CD4-positive, alpha-beta T cell treated with Interleukin-4 for 4 hours (primary cell): Measurements from ENCODE around the gene SLC25A18.
"Not testable (repeated sequence)": the region's sequence is repeated elsewhere in the genome, so short reads cannot be mapped to it uniquely, and the experiment has no call there.

Experiments
- DNase-seq: peaks from one replicate; pipeline ENCODE4 v3.0.0-alpha.2; 2020

The SLC25A18 gene, protein sequence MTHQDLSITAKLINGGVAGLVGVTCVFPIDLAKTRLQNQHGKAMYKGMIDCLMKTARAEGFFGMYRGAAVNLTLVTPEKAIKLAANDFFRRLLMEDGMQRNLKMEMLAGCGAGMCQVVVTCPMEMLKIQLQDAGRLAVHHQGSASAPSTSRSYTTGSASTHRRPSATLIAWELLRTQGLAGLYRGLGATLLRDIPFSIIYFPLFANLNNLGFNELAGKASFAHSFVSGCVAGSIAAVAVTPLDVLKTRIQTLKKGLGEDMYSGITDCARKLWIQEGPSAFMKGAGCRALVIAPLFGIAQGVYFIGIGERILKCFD

DNA sequence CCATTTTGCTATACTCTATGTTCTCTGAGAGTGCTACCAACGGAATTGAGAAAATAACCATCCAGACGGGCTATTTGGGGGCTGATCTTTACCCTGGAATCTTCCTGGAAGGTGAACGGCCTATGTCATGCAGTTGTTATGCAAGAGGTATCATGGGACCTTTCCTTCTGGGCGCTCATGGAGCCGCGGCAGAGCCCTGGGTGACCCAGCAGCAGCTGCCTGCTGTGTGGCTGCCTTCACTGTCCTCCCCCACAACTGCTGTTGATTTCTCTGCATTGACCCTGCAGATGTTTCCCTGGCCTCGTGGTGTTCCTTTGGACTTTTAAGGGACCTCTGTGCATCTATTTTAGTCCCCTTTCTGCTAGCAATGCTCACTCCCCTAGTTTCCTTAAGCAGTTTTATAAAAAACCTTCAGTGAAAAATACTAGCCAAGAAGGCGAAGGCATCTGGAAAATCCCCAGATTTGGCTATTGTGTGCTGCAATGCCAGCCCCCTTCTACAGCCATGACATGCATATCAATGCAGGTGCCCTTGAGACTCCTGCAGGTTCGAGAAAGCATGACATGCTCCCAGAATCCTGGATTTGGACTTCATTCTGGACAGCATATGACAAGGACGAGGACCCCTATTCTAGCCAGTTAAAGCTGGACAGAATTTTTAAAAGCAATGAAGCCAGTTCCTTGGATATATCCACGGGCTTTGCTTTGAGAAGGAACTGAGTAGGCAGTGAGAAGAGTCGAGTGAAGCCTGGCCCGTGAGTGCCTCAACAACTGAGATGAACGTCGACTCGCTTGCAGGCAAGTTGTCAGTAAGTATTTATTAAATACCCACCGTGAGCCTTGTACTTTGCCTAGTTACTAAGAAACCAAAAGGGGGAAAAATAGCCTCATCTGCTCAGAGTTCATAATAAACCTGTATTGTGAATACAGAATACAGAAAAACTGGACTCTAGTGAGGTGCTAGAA is at the start of gene SLC25A18:
SLC25A18 (plus strand) TSS at position 593 of the 965 bp plus-strand sequence. CDS start 16,447 bp downstream, outside the sequence.
- no peak for DNase-seq

GRCh38 chr22:17513612-17514011 is 49.7 kb upstream of the SLC25A18 start:
- DNase-seq = no peak

- no peak for DNase-seq
These were observed 49.2 kb upstream of the SLC25A18 start for GRCh38 chr22:17514084-17514483.

DNA sequence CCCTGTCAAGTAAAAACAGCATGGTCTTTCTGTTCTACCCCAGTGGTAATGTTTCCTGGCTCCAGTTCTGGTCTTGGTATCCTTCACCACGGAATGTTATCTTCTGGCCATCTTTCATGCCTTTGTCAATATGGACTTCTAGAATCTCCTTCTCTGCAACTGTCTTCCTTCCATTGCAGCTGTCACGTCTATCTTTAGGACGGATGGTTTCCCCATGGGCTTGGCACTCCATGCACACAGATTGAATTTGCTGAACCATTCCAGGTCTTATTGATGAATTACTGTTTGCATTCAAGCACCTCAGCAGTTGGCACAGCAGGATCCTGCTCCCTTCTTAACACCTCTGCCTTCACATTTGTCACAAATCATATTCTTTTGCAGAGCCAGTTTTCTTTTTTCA is 44.9 kb upstream of the SLC25A18 start:
- no peak for DNase-seq

- DNase-seq = not testable (repeated sequence)
These were observed 41.3 kb upstream of the SLC25A18 start for GRCh38 chr22:17521971-17522370.

DNA sequence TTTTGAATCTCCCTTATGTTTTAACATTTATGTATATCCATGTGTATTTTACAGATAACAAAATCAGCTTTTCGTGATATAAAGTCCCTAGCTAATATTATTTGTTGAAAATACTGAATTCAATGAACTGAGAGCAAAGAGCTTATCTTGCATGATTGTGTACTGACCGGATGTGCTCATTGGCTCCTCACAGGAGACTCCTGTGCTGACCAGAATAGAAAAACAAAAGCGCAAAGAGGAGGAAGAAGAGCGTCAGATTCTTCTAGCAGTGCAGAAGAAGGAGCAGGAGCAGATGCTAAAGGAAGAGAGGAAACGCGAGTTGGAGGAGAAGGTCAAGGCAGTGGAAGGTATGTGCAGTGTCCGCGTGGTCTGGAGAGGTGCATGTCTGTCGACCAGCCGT is 39.4 kb upstream of the SLC25A18 start:
- no peak for DNase-seq

GRCh38 chr22:17536269-17536668 is 27.0 kb upstream of the SLC25A18 start:
- no peak for DNase-seq

GRCh38 chr22:17537155-17537554 is 26.1 kb upstream of the SLC25A18 start:
- no peak for DNase-seq

DNA sequence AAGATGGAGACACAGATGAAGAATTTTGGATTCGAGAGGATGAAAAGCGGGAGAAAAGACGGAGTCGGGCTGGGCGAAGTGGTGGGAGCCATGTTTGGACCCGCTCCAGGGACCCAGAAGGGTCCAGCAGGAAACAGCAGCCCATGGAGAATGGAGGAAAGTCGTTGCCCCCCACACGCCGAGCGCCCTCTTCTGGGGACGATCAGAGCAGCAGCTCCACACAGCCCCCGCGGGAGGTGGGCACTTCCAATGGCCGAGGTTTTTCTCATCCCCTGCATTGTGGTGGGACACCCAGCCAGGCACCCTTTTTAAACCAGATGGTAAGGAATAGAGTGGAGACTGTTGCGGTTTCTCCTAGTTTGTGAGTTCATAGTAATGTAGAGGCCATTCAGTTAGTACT is 22.8 kb upstream of the SLC25A18 start:
- no peak for DNase-seq

GRCh38 chr22:17541476-17541875 is 21.8 kb upstream of the SLC25A18 start:
- no peak for DNase-seq

- no peak for DNase-seq
These were observed 20.8 kb upstream of the SLC25A18 start for GRCh38 chr22:17542452-17542851.

DNA sequence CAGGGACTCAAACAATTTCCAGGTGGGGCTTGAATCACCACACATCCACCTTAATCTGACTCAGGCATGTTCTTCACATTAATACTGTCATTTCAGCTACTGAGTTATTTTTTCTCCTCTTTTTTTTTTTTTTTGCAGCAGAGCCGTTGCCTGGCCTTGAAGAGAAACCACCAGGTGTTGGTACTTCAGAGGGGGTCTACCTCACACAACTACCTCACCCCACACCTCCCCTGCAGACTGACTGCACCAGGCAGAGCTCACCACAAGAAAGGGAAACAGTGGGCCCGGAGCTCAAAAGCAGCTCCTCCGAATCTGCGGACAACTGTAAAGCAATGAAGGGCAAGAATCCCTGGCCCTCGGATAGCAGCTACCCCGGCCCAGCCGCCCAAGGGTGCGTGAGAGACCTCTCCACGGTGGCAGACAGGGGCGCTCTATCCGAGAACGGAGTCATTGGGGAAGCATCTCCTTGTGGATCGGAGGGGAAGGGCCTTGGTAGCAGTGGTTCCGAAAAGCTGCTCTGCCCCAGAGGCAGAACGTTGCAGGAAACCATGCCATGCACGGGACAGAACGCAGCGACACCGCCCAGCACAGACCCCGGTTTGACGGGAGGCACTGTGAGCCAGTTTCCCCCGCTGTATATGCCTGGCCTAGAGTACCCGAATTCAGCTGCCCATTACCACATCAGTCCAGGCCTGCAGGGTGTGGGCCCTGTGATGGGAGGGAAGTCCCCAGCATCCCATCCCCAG is 15.1 kb upstream of the SLC25A18 start:
- no peak for DNase-seq

DNA sequence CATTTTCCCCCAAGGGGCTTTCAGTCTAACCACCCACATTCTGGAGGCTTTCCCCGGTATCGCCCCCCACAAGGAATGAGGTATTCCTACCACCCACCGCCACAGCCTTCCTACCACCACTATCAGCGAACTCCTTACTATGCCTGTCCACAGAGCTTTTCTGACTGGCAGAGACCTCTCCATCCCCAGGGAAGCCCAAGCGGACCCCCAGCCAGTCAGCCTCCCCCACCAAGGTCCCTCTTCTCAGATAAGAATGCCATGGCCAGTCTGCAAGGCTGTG is 14.6 kb upstream of the SLC25A18 start:
- DNase-seq = no peak

- no peak for DNase-seq
These were observed 14.1 kb upstream of the SLC25A18 start for GRCh38 chr22:17549183-17549582.

- DNase-seq = no peak
These were observed 13.6 kb upstream of the SLC25A18 start for GRCh38 chr22:17549655-17550054.

GRCh38 chr22:17552737-17553136 is 10.6 kb upstream of the SLC25A18 start:
- DNase-seq = no peak

GRCh38 chr22:17554814-17555213 is 8.5 kb upstream of the SLC25A18 start:
- DNase-seq = no peak

DNA sequence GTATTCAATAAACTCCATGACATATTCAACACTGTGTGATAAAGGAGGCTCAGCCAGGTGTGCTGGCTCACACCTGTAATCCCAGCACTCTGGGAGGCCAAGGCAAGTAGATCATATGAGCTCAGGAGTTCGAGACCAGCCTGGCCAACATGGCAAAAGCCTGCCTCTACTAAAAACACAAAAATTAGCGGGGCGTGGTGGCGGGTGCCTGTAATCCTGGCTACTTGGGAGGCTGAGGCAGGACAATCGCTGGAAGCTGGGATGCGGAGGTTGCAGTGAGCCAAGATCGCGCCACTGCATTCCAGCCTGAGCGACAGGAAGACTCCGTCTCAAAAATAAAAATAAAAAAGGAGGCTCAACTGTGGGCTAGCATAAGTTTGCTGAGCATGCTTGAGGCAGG is 4.1 kb upstream of the SLC25A18 start:
- no peak for DNase-seq

GRCh38 chr22:17563936-17564391 is 666 bp downstream of the SLC25A18 start:
- no peak for DNase-seq

GRCh38 chr22:17566016-17566687 is 2.9 kb downstream of the SLC25A18 start:
- DNase-seq = not testable (repeated sequence)

GRCh38 chr22:17566776-17567175 is 3.5 kb downstream of the SLC25A18 start:
- DNase-seq = no peak

DNA sequence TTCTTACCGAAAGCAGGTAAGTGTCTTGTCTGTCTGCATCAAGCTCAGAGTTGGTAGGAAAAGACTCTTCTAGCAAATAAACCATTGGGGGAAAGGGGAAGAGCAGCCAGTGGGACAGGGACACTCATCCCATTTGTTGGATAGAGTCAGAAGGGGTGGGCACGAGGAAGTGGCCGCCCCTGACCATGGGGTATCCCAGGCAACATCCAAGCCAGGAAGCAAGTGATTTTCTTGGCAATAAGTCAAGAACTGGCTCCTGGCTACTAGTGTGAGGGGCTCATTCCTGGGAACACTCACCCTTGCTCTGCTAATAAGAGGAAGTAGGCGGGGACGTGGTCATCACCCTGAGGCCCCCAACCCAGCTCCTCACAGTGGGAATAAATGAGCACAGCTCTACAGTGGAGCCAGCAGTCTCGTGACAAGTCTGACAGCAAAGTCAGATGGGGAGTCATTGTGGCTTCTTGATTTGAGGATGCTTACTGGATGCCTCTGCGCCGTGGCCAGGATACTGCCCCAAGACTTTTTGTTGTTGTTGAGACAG is 6.7 kb downstream of the SLC25A18 start:
- DNase-seq = no peak
